Activated CD4-positive, alpha-beta memory T cell treated with anti-CD3 and anti-CD28 coated beads, Interleukin-2, amount 10 ng/mL, durations not matched to agents 7 days and 5 days (primary cell): Measurements from ENCODE around the gene SH3BP4. TPM values are rescaled to one million over a fixed set of nuclear protein-coding genes. Genes with fewer than 3 reads are reported as not detected.
"Not testable (repeated sequence)": the region's sequence is repeated elsewhere in the genome, so short reads cannot be mapped to it uniquely, and the experiment has no call there.

Source experiments
- CTCF ChIA-PET: fragments of 350-600 bp; sonication (Branson Sonifier 250); formaldehyde crosslinking; loops from one replicate; lab custom pipeline; 2021; ENCODE audit warnings: antibody characterized with exemption, inconsistent platforms; lab: Charles Lee
- POLR2A ChIA-PET: fragments of 350-600 bp; sonication (Branson Sonifier 250); formaldehyde crosslinking; loops from one replicate; lab custom pipeline; 2021; ENCODE audit warnings: antibody characterized with exemption; lab: Charles Lee
- DNase-seq: peaks from one replicate; pipeline ENCODE4 v3.0.0-alpha.2; 2020
- H3K27ac Mint-ChIP-seq: one replicate; pipeline ENCODE4 v1.8.0; 2021; ENCODE audit warnings: mild to moderate bottlenecking, mixed read lengths
- H3K27me3 Mint-ChIP-seq: one replicate; pipeline ENCODE4 v1.8.0; 2021; ENCODE audit warnings: mixed read lengths
- H3K36me3 Mint-ChIP-seq: one replicate; pipeline ENCODE4 v1.8.0; 2021; ENCODE audit warnings: low read depth, mixed read lengths
- H3K4me1 Mint-ChIP-seq: one replicate; pipeline ENCODE4 v1.8.0; 2021; ENCODE audit warnings: mixed read lengths
- H3K4me3 Mint-ChIP-seq: one replicate; pipeline ENCODE4 v1.8.0; 2021; ENCODE audit warnings: mild to moderate bottlenecking, mixed read lengths
- H3K9me3 Mint-ChIP-seq: one replicate; pipeline ENCODE4 v1.8.0; 2021; ENCODE audit warnings: mixed read lengths
- total RNA-seq, 2 experiments: library from RNA; stranded (reverse); gene quantifications; one replicate each; pipeline ENCODE4 v1.2.3, GENCODE V29; 2021

The SH3BP4 gene
- total RNA-seq, 2 experiments from 2014 or later: 0.08 TPM; not detected in 1

GRCh38 chr2:235005603-235006259 lies 53.9 kb downstream of the SH3BP4 start:
- Mint-ChIP-seq H3K9me3 (no peaks in the 10 kb centered on the region), H3K4me3 (no peak overlapping the region), H3K36me3 (no peaks in the 10 kb centered on the region), H3K27ac (no peak overlapping the region), H3K27me3 (no peaks in the 10 kb centered on the region), H3K4me1 (no peaks in the 10 kb centered on the region)
- ChIA-PET POLR2A (no interaction called here), CTCF (no interaction called here)
- DNase-seq: no peak

GRCh38 chr2:235006461-235006860 lies 54.6 kb downstream of the SH3BP4 start:
- no peak for DNase-seq
- Mint-ChIP-seq H3K27ac (no peak overlapping the region), H3K27me3 (no peaks in the 10 kb centered on the region), H3K4me3 (no peak overlapping the region), H3K36me3 (no peaks in the 10 kb centered on the region), H3K4me1 (no peaks in the 10 kb centered on the region), H3K9me3 (no peaks in the 10 kb centered on the region)
- ChIA-PET POLR2A (no interaction called here), CTCF (no interaction called here)

- CTCF ChIA-PET: no interaction called here
- DNase-seq: no peak
- Mint-ChIP-seq H3K9me3 (no peaks in the 10 kb centered on the region), H3K4me3 (no peak overlapping the region), H3K36me3 (no peaks in the 10 kb centered on the region), H3K27ac (no peak overlapping the region), H3K4me1 (no peaks in the 10 kb centered on the region), H3K27me3 (no peaks in the 10 kb centered on the region)
- POLR2A ChIA-PET: no interaction called here
Measured at GRCh38 chr2:235006986-235007385, 55.2 kb downstream of the SH3BP4 start.

- no peak for DNase-seq
- no peak overlapping the region for H3K4me3 Mint-ChIP-seq
- ChIA-PET POLR2A (no interaction called here), CTCF (no interaction called here)
- no peaks in the 10 kb centered on the region for H3K9me3 Mint-ChIP-seq
- no peaks in the 10 kb centered on the region for H3K4me1 Mint-ChIP-seq
- no peaks in the 10 kb centered on the region for H3K36me3 Mint-ChIP-seq
- no peaks in the 10 kb centered on the region for H3K27me3 Mint-ChIP-seq
- no peak overlapping the region for H3K27ac Mint-ChIP-seq
Measured at GRCh38 chr2:235007664-235008457, 56.0 kb downstream of the SH3BP4 start.

- Mint-ChIP-seq H3K4me1 (no peaks in the 10 kb centered on the region), H3K27ac (no peak overlapping the region), H3K27me3 (no peaks in the 10 kb centered on the region), H3K4me3 (no peak overlapping the region), H3K9me3 (no peaks in the 10 kb centered on the region), H3K36me3 (no peaks in the 10 kb centered on the region)
- POLR2A ChIA-PET: no interaction called here
- no peak for DNase-seq
- CTCF ChIA-PET: no interaction called here
Measured at GRCh38 chr2:235008584-235009044, 56.8 kb downstream of the SH3BP4 start.

- POLR2A ChIA-PET: no interaction called here
- Mint-ChIP-seq H3K4me1 (no peaks in the 10 kb centered on the region), H3K27ac (no peak overlapping the region), H3K27me3 (no peaks in the 10 kb centered on the region), H3K9me3 (no peaks in the 10 kb centered on the region), H3K36me3 (no peaks in the 10 kb centered on the region), H3K4me3 (no peak overlapping the region)
- CTCF ChIA-PET: no interaction called here
- DNase-seq: no peak
Measured at GRCh38 chr2:235009081-235009480, 57.3 kb downstream of the SH3BP4 start.

- H3K27ac Mint-ChIP-seq: no peak overlapping the region
- H3K4me1 Mint-ChIP-seq: no peaks in the 10 kb centered on the region
- H3K9me3 Mint-ChIP-seq: no peaks in the 10 kb centered on the region
- no peaks in the 10 kb centered on the region for H3K36me3 Mint-ChIP-seq
- ChIA-PET POLR2A (no interaction called here), CTCF (no interaction called here)
- H3K27me3 Mint-ChIP-seq: no peaks in the 10 kb centered on the region
- H3K4me3 Mint-ChIP-seq: no peak overlapping the region
- DNase-seq: no peak
Measured at GRCh38 chr2:235010117-235010714, 58.4 kb downstream of the SH3BP4 start.

- CTCF ChIA-PET: no interaction called here
- H3K27ac Mint-ChIP-seq: no peak overlapping the region
- no peaks in the 10 kb centered on the region for H3K27me3 Mint-ChIP-seq
- H3K9me3 Mint-ChIP-seq: peaks cover 2% of the 10 kb centered on the region
- DNase-seq: no peak
- H3K36me3 Mint-ChIP-seq: no peaks in the 10 kb centered on the region
- no peaks in the 10 kb centered on the region for H3K4me1 Mint-ChIP-seq
- no peak overlapping the region for H3K4me3 Mint-ChIP-seq
- POLR2A ChIA-PET: no interaction called here
Measured at GRCh38 chr2:235011607-235011928, 59.8 kb downstream of the SH3BP4 start.

GRCh38 chr2:235011929-235012631 lies 60.3 kb downstream of the SH3BP4 start:
- ChIA-PET CTCF (no interaction called here), POLR2A (no interaction called here)
- no peak for DNase-seq
- no peaks in the 10 kb centered on the region for H3K27me3 Mint-ChIP-seq
- H3K27ac Mint-ChIP-seq: no peak overlapping the region
- no peaks in the 10 kb centered on the region for H3K36me3 Mint-ChIP-seq
- H3K4me1 Mint-ChIP-seq: no peaks in the 10 kb centered on the region
- no peak overlapping the region for H3K4me3 Mint-ChIP-seq
- peaks cover 2% of the 10 kb centered on the region for H3K9me3 Mint-ChIP-seq

- CTCF ChIA-PET: no interaction called here
Measured at GRCh38 chr2:235017441-235017840, 65.6 kb downstream of the SH3BP4 start.

GRCh38 chr2:235018838-235019237 lies 67.0 kb downstream of the SH3BP4 start:
- Mint-ChIP-seq H3K27ac (no peak overlapping the region), H3K36me3 (no peaks in the 10 kb centered on the region), H3K27me3 (no peaks in the 10 kb centered on the region), H3K4me3 (no peak overlapping the region), H3K4me1 (no peaks in the 10 kb centered on the region), H3K9me3 (peaks cover 2% of the 10 kb centered on the region)
- POLR2A ChIA-PET: no interaction called here
- no peak for DNase-seq
- CTCF ChIA-PET: no interaction called here

More at GRCh38 chr2:235017441-235017840, 65.6 kb downstream of the SH3BP4 start:
- DNase-seq: no peak
- Mint-ChIP-seq H3K27ac (no peak overlapping the region), H3K27me3 (no peaks in the 10 kb centered on the region), H3K4me1 (no peaks in the 10 kb centered on the region), H3K36me3 (no peaks in the 10 kb centered on the region), H3K9me3 (peaks cover 2% of the 10 kb centered on the region), H3K4me3 (no peak overlapping the region)
- POLR2A ChIA-PET: no interaction called here

- H3K9me3 Mint-ChIP-seq, H3K36me3 Mint-ChIP-seq, DNase-seq, CTCF ChIA-PET, POLR2A ChIA-PET, H3K27ac Mint-ChIP-seq, H3K4me3 Mint-ChIP-seq, H3K4me1 Mint-ChIP-seq, H3K27me3 Mint-ChIP-seq: not testable (repeated sequence)
Measured at GRCh38 chr2:235020141-235020540, 68.3 kb downstream of the SH3BP4 start.

GRCh38 chr2:235021752-235022151 lies 69.9 kb downstream of the SH3BP4 start:
- H3K4me1 Mint-ChIP-seq: no peaks in the 10 kb centered on the region
- H3K4me3 Mint-ChIP-seq: no peak overlapping the region
- no peak overlapping the region for H3K27ac Mint-ChIP-seq
- no peaks in the 10 kb centered on the region for H3K36me3 Mint-ChIP-seq
- ChIA-PET POLR2A (no interaction called here), CTCF (no interaction called here)
- H3K9me3 Mint-ChIP-seq: no peaks in the 10 kb centered on the region
- no peak for DNase-seq
- H3K27me3 Mint-ChIP-seq: no peaks in the 10 kb centered on the region
